ENCODE measurements around the gene EVI5. TPM values are rescaled to one million over a fixed set of nuclear protein-coding genes. Genes with fewer than 3 reads are reported as not detected.

EVI5 gene
- total RNA-seq, 1 donor: 58.7 TPM

GRCh38 chr1:92826792-92827191, 41.9 kb upstream of the EVI5 start:
- TF ChIP-seq, protein P1, sequence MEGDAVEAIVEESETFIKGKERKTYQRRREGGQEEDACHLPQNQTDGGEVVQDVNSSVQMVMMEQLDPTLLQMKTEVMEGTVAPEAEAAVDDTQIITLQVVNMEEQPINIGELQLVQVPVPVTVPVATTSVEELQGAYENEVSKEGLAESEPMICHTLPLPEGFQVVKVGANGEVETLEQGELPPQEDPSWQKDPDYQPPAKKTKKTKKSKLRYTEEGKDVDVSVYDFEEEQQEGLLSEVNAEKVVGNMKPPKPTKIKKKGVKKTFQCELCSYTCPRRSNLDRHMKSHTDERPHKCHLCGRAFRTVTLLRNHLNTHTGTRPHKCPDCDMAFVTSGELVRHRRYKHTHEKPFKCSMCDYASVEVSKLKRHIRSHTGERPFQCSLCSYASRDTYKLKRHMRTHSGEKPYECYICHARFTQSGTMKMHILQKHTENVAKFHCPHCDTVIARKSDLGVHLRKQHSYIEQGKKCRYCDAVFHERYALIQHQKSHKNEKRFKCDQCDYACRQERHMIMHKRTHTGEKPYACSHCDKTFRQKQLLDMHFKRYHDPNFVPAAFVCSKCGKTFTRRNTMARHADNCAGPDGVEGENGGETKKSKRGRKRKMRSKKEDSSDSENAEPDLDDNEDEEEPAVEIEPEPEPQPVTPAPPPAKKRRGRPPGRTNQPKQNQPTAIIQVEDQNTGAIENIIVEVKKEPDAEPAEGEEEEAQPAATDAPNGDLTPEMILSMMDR (IDR thresholded peaks at IDR 0.05; ENCODE audit: insufficient read depth, low read depth, low read length): no peak
- H3K4me3 ChIP-seq (ENCODE audit: low read depth, low read length): no peak overlapping the region
- DNase-seq (ENCODE audit: low read depth): peak; percentile 22

GRCh38 chr1:92822879-92823278, 38.0 kb upstream of the EVI5 start:
- TF ChIP-seq, protein P1 (IDR thresholded peaks at IDR 0.05; ENCODE audit: insufficient read depth, low read depth, low read length): no peak
- DNase-seq (ENCODE audit: low read depth): peak; percentile 74
- H3K4me3 ChIP-seq (ENCODE audit: low read depth, low read length): no peak overlapping the region

- no peak for DNase-seq (ENCODE audit: low read depth)
- TF ChIP-seq, protein P1 (IDR thresholded peaks at IDR 0.05; ENCODE audit: insufficient read depth, low read depth, low read length): no peak
- no peak overlapping the region for H3K4me3 ChIP-seq (ENCODE audit: low read depth, low read length)
Observed at GRCh38 chr1:92820551-92820950, 35.6 kb upstream of the EVI5 start.

- no peak overlapping the region for H3K4me3 ChIP-seq (ENCODE audit: low read depth, low read length)
- DNase-seq (ENCODE audit: low read depth): peak; percentile 48
- TF ChIP-seq, protein P1 (IDR thresholded peaks at IDR 0.05; ENCODE audit: insufficient read depth, low read depth, low read length): no peak
Observed at GRCh38 chr1:92820024-92820423, 35.1 kb upstream of the EVI5 start.

GRCh38 chr1:92817986-92818764, 33.3 kb upstream of the EVI5 start:
- H3K4me3 ChIP-seq (ENCODE audit: low read depth, low read length): no peak overlapping the region
- TF ChIP-seq, protein P1 (IDR thresholded peaks at IDR 0.05; ENCODE audit: insufficient read depth, low read depth, low read length): peak; percentile 79
- DNase-seq (ENCODE audit: low read depth): peak; percentile 48

DNA sequence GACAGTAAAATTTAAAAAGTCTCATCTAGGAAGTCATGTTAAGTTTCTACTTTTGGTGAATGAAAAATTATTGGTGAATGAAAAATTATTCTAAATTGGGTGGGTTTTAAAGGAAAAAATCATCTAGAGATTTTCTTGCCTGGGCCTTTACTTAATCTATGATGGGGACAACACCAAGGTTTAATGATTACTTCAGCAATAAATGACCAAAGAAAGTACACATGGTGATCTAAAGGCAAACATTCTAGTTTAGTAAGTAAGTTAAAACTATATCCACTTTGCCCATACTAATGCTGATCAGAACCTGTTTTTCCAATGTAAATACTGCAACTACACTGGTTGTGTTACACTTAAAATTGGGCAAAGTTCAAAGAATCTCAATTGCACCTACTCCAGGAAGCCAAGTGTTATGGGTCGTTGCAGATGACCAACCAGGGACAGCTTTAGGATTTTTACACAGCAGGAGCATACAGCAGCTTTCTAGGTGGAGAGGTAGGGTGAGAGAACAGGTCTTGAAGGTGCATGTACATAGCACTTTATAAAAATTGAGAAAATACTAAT, 32.3 kb upstream of the EVI5 start:
- DNase-seq (ENCODE audit: low read depth): no peak
- TF ChIP-seq, protein P1 (IDR thresholded peaks at IDR 0.05; ENCODE audit: insufficient read depth, low read depth, low read length): no peak
- no peak overlapping the region for H3K4me3 ChIP-seq (ENCODE audit: low read depth, low read length)
